RKO (cell line): ENCODE measurements around the gene ACSS2.

ENCODE experiments used
- DNase-seq: peaks from one replicate; pipeline ENCODE4 v3.0.0-alpha.2; 2016; ENCODE audit warnings: low spot score

Gene ACSS2

DNA sequence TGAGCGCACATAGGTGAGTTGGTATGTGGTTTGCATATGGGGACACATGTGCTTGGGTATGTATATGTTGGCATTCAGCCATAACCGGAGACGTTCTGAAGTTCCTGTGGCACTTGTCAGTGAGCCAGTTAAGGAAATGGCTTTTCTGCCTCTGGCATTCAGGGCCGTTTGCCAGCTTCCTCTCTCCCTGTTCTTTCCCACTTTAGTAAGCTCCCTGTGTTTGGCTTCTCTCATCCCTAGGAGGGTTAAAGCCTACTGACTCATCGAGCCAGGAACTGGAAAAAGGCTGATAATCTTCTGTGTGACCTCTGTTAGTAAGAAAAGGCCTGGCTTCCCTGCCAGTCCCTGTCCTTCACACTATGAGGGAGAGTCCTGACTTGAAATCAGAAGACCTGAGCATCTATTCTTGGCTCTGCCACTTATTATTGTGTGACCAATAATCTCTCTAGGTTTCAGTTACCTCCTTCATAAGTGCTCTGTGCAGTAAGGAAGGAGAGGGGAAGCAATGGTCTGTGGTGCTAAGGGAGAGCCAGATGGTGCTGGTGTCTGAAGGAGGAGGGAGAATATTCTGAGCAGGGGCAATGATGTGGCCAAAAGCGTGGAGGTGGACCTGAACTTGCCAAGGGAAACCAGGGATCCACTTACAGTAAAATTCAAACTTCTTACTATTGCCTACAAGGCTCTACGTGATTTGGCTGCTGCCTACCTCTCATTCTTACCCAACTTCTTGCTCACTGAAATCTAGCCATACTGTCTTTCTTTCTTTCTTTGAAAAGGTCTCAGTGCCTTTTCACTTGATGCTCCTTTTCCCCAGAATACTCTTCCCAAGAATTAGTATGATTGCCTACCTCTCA is 31.4 kb downstream of the ACSS2 start:
- DNase-seq: peak; percentile 80

DNA sequence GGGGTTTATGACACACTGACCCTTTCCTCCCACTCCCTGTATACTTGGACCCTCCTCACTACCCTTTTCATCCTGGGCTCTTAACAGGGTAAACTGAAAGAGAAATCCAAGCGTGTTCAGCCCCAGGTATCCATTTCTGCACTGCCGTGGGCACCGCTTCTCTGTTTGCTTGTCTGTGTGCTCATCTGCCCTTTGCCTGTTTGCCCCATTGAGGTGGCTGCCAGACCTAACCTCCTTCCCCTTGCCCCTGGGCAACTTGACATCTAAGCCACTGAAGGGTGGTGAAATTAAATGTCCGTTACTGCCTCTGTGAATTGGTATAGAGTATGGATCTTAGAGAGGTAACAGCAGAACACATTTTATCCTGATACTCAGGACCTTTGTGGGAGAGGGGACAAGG is 38.7 kb downstream of the ACSS2 start:
- DNase-seq: no peak

DNA sequence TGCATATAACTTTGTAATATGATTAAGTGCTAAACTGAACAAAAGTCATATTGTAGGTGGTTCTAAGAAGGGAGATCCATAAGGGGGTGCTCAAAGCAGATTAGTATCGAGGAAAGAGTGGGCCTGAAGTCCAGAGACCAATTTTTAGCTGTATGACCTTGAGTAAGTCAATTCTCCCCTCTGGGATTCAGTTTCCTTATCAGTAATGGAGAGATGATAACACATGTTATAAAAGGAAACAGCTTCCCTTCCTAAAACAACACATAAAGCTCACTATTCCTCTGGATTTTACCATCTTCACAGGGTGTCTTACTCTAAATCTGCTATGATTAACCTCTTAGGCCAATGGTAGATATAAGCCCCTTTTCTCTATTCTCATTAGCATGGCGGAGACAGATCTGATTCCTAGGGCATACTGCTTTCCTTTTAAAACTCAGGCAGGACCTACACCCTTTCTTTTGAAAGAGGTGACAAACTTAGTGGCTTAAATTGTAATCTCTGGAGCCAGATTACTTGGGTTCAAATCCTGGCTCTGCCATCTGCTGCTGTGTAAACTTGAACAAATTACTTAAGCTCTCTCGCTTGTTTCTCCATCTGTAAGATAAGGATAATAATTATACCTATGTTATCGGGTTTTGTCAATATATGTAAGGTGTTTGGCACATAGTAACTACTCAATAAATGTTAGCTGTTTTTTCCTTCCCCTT is 39.5 kb downstream of the ACSS2 start:
- no peak for DNase-seq

DNA sequence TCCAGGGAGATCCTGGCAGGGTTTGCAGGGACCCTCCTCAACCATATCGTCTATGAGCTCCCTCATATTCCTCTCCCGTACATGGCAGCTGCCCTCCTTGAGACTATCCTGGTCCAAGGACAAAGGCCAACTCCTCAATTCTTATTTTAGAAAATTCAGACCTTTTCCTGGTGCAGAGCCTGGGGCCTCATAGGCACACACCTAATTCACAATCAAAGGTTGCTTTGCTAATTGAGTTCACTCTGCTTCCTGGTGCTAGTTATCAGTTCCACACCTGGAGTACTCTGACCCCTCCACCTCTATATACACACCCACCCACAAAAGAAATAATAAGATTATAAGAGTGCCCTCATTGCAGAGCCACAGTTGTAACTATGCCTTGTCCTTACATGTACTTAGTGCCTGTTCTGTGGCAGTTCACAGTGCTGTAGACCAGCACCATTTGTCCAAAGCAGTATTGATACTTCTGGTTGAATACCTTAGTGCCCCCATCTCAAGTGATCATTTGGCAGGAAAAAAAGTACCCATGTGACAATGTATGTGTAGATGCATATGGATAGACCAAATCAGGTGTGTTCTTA is 40.5 kb downstream of the ACSS2 start:
- no peak for DNase-seq

DNA sequence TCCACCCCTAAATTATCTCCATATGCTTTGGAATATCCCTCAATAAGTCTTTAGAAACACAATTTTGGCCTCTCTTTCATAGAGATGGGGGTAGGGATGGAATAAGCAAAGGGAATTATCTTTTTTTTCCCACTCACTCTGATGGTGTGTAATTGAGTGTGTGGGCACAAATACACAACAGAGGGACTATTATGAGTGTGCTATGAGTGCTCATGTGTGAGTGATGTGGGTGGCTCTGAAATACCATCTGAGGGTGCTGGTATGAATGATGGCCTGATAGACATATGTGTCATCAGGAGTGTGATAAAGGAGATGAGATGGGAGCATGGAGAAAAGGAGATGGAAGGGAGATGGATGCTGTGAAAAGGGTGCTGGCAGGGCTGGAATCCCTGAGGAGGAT is 43.6 kb downstream of the ACSS2 start:
- no peak for DNase-seq

DNA sequence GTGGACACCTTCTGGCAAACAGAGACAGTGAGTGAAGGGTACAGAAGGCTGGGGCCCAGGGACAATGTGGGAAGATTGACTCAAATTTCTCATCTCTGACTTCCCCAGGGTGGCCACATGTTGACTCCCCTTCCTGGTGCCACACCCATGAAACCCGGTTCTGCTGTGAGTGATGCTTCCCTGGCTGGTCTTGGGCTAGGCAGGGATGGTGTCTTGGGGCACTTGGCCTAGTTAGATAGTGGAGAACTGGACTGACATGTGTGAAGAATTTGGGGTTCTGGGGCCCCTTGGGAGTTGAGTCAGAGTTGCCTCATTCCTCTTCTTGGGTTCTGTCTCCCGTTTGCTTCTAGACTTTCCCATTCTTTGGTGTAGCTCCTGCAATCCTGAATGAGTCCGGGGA is 45.0 kb downstream of the ACSS2 start:
- no peak for DNase-seq

DNA sequence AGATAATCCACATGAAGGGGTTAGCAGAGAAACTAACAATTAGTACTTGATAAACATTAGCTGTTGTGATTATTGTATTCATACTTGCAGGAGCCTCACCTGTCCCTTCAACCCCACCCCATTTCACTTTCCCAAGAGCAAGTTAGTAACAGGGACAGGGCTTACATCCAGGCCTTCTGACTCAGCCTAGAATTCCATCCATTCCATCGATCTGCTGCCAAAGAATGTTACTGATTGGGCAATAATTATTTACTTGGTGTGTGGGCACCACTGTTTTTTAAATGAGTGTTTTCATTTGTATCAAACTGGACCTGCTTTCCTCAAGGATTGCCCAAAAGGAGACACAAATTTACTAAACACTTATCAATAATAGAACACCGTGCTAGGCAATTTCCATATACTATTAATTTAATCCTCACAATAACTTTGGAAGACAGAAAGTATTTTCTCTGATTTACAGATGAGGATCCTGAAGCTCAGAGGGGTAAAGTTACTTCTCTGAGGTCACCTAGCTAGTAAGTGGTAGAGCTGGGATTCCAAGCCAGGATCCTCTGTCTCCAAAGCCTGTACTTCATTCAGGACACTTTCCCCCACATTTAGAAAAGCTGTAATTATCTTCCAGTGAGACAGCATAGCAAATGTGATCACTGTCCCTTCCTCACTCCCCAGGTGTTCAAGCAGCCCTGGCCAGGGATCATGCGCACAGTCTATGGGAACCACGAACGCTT is 46.4 kb downstream of the ACSS2 start:
- DNase-seq: no peak

DNA sequence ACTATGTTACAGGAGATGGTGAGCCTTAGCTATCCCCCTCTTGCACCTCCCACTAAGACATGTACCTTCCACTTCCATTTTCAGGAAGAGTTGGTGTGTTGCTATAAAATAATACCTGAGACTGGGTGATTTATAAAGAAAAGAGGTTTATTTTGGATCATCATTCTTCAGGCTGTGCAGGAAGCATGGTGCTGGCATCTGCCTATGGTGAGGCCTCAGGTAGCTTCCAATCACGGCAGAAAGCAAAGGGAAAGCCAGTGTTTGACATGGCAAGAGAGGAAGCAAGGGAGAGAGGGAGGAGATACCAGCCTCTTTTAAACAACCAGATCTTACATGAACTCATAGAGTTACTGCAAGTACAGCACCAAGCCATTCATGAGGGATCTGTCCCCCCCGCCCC is 47.0 kb downstream of the ACSS2 start:
- DNase-seq: no peak

DNA sequence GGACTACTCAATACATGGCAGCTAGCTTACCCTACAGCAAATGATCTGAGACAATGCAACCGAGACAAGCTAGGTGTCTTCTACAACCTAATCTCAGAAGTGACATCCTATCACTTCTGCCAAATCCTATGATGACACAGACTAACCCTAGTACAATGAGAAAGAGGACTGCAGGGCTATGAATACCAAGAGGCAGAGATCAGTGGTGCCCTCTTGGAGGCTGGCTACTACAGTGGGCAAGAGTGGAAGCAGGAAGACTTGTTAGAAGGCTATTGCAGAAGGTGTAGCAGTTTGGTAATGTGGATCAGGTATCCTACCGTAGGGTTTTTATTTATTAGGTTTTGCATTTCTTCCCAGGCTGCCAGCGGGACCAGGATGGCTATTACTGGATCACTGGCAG is 48.9 kb downstream of the ACSS2 start:
- DNase-seq: no peak

DNA sequence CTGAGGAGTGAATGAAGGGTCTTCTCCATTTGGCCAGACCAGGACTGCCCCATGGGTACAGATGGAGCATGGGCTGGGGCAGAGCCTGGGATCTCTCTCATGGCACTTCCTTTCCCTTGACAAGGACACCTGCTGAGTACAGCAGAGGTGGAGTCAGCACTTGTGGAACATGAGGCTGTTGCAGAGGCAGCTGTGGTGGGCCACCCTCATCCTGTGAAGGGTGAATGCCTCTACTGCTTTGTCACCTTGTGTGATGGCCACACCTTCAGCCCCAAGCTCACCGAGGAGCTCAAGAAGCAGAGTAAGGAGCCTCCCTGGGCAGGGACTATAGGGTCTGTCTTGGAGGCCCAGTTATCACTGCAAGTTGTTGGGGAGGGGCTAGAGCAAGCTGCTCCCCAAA is 49.6 kb downstream of the ACSS2 start:
- no peak for DNase-seq

DNA sequence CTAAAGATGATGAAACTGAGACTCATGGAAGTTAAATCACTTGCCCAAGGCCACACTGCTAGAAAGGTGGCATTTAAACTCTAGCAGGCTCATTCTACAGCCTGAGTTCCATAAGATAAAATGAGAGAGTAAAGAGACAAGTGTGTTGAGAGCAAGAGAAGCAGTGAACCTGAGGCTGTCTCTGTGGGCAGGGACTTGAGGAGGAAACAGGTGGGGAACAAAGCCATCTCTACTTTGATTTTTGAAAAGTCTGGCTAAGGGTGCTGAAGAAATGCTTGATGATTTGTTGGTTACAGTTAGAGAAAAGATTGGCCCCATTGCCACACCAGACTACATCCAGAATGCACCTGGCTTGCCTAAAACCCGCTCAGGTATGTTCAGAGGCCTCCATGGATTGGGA is 50.2 kb downstream of the ACSS2 start:
- no peak for DNase-seq

DNA sequence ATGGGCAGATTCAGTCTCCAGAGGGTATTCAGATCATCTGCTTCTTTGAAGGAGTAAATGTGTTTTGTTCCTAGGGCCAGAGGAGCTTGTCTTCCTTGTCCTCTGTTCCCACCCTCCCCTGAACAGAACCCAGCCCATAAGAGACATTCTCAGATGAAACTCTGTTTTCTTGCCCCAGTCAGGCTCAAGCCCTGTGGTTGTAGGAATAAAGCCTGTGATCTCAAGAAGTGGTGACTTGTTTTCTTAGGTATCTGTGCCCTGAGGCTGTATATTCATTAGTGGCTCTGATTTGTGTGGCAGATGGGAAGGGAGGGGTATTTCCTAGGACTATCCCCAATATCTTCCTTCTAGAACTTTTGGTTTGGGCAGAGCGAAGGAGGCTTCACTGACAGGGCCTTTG is 51.3 kb downstream of the ACSS2 start:
- DNase-seq: no peak

DNA sequence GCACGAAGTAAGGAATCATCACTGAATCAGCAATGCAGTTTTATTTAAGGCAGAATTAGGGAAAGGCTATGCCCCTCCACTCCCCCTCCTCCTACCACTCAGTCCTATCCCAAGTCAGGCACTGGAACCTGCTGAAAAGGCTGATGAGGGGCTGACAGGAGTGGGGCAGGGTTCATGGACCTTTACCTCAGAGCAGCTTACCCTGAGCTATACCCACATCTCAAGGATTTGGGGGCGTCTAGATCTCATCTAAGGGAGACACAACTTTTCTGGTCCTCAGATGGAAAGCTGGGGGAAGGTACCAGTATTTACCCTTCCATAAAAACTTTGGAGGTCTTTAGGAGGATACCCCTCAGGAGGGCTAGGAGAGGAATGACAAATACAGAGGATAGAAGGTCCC is 52.0 kb downstream of the ACSS2 start:
- no peak for DNase-seq

DNA sequence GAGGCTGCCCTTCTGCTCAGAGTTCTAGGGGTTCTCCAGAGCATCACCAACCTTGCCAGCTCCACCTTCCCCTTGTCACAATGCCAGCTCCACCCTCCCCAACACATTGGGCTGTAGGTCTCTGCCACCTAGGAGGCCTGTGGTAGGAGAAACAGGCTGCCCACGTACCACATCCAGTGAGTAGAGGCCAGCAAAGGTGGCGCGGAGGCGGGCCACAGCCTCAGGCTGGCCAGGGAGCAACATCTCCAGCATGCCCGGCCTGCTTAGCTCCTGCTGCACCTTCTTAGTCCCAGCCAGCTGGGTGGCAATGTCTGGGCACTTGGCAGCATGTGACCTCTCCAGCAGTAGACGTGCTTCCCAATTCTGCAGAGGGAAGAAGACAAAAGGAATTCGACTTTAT is 55.4 kb downstream of the ACSS2 start:
- no peak for DNase-seq

DNA sequence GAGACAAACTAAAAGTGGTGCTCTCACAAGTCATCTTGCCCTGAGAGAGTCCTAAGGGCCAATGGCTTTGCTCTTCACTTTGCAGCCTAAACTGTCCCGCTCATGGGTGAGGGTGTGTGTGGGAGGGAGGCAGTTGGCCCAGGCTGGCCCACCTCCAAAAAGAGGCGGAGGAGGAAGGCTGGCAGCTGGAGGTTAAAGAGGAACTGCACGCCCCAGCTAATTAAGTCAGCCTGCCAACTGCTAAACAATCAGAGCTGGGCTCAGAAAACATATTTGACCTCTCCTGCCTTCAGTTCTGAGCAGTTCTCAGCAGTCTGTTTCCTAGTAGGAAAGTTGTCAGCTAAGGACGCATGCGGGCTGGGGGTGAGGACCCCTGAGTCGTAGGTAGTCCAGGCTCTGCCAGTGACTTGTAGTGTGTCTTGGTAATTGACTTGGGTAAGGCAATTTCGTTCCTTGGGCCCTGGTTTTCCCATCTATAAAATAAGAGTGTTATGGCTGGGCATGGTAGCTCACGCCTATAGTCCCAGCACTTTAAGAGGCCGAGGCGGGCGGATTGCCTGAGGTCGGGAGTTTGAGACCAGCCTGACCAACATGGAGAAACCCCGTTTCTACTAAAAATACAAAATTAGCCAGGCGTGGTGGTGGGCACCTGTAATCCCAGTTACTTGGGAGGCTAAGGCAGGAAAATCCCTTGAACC is 62.2 kb downstream of the ACSS2 start:
- no peak for DNase-seq

DNA sequence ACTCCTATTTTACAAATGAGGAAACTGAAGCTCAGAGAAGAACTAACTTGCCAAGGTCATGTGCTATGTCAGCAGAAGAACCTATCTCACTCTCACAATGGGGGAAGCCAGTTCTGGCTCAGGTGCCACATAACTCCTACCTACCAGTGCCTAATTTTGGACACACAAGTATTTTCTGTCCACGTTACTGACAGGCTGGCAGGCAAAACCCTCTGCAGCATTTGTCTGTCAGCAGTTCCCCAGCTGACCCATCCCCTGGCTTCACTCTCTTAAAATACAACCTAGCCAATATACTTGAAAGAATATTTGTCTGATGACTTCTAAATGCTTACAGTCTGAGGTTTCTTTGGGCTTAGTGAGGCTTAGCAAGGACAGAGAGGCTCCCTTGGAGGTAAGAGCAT is 63.7 kb downstream of the ACSS2 start:
- no peak for DNase-seq

DNA sequence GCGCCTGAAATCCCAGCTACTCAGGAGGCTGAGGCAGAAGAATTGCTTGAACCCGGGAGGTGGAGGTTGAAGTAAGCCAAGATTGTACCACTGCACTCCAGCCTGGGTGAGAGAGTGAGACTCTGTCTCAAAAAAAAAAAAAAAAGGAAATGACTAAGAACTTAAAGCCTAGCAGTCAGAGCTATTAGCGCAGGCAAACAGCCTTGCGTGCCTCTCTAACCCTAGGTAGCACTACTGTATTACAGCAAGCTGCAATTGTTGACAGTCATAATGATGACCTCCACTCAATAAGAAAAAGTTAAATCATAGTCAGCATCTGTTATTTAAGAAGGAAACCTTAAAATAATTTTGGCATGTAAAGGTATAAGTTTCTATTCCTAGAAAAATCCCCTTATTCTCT is 64.8 kb downstream of the ACSS2 start:
- DNase-seq: no peak

DNA sequence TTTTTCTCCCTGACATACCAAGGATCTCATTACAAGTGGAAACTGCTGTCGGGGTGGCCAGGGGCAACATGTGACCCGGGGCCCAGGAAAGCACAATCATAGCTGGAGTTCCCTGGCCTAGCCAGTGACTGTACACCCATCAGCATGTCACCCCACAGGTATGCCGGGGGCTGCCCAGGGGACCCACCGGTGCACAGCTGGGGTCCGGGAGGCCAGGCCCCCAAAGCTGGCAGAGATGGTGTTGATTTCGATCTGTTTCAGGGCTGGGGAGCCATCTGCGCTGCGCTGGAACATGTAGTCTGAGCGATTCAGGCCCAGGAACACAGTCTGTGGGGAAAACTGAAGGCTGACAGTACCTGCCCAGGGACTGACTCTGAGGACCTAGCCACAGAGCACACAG is 65.9 kb downstream of the ACSS2 start:
- DNase-seq: no peak

DNA sequence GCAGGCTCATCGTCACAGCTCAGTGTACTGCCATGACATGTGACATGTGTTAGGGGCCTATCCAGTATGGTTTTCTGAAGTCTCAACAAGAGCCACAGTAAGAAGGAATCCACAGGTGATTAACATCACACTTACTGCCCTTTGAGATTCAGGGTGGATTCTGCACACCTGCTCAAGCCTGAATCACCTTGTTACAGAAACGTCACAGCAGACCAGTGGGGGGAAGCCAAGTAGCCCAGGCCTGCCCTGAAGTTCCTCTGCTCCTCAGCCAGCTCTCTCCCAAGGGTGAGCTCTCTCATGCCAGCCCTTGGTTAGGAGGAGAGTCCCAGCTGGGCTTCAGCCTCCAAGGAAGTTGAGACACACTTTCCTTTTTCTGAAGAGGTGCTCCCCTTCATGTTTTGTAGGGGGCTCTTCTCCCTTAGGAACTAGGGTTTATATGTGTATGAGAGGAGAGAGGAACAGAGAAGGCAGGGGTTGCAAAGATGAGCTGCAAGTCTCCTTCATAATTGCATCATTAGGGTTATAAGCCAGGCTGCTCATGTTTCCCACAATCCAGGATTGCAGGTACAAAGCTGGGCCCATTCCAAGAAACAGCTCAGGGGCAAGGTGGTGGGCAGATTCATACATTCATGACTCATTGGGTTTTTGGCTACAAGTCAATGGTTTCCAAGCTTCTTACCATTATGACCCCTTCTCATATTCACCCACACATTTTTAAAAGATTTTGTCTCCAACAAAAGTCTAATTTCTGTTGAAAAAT is 67.6 kb downstream of the ACSS2 start:
- DNase-seq: no peak

DNA sequence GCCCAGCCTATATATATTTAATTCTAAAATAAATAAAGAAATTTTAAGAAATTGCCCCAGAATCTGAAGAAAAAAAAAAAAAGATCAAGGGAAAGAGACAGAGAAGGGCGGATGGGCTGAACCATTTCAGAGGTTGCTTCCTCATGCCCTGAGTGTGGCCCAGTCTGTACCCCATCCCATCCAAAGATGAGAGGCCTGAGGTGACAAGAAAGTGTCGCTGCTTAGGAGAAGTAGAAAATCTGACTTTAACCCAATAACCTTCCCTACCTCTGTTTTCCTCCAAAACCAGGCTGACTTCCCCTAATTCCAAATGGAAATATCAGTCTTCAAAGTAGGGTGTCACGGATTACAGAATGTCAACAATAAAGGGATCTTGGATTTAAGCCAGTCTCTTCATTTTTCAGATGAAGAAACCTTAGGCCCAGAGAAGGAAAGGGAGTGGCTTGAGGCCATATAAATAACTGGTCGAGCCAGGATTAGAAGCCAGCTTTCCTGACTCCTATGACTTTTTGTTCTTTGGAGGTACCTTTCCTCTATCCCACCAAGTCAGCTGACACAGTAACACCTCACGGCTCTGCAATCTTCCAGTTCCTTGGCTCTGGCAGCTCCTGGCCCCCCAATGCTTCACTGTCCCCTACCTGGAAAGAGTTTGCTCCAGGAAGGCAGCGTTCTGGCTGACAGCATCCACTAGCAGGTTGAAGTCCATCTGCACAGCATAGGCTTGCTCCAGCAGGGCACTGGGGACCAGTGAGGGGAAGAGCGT is 69.1 kb downstream of the ACSS2 start:
- DNase-seq: no peak

DNA sequence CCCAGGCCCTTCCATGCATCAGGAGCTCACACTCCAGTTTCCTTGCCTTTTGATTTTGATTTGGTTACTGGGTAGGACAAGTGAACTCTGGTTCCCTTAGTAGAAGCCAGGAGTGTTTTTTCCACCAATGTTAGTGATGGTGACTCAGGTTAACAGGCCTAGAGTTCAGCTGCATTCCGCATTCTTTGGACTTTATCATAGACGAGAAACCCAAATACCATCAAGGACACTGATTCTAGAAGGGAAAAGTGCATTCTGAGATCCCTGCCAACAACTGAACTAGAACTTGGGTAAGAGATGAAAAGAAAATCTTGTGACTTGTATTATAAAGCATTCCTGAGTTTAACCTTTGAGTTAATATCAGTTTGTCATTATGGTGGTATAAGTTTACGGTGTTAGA is 70.2 kb downstream of the ACSS2 start:
- DNase-seq: no peak
